IMR-90 (cell line): ENCODE data around the gene CARNS1. TPM values are rescaled to one million over a fixed set of nuclear protein-coding genes. Genes with fewer than 3 reads are reported as not detected.

Experiments used
- ATAC-seq: fragments of 200-7000 bp; cut with Tn5 transposase; 2 replicates; pipeline ENCODE4 v1.9.1; 2020; ENCODE audit warnings: low read depth, mild to moderate bottlenecking, moderate library complexity
- BruUV-seq: library from RNA; stranded (reverse); fragments of 400-500 nt; replicated peaks from 2 replicates; lab custom pipeline; 2021; lab: Mats Ljungman, UMichigan
- CTCF ChIA-PET: fragments of 300-600 bp; formaldehyde crosslinking; extraction: SDS; loops from one replicate; lab custom pipeline; 2021; ENCODE audit warnings: antibody characterized with exemption; lab: Yijun Ruan, JAX
- POLR2A ChIA-PET: fragments of 300-600 bp; sonication (Branson Sonifier 250); formaldehyde crosslinking; loops from one replicate; lab custom pipeline; 2022; ENCODE audit warnings: antibody characterized with exemption; ENCODE audit not compliant: unreplicated experiment; lab: Charles Lee
- DNase-seq: peaks from one replicate; pipeline ENCODE4 v3.0.0; 2013
- H2AFZ ChIP-seq: replicated peaks from 2 replicates; pipeline ENCODE3; 2013; ENCODE audit warnings: low read length, mild to moderate bottlenecking; ENCODE audit not compliant: poor library complexity
- H2AK5ac ChIP-seq: 2 replicates; pipeline ENCODE4 v1.6.1; 2013; ENCODE audit warnings: low read depth, low read length, inconsistent platforms
- H2AK9ac ChIP-seq: replicated peaks from 2 replicates; pipeline ENCODE3; 2013; ENCODE audit warnings: mild to moderate bottlenecking, low read depth, low read length, moderate library complexity; ENCODE audit not compliant: poor library complexity
- H2BK120ac ChIP-seq: 2 replicates; pipeline ENCODE4 v1.6.1; 2013; ENCODE audit warnings: low read depth, low read length, inconsistent platforms
- H2BK15ac ChIP-seq: 3 replicates; pipeline ENCODE4 v1.6.1; 2013; ENCODE audit warnings: low read depth, low read length, inconsistent platforms
- H2BK20ac ChIP-seq: 2 replicates; pipeline ENCODE4 v1.6.1; 2013; ENCODE audit warnings: low read depth, mild to moderate bottlenecking, inconsistent platforms, low read length, moderate library complexity
- H2BK5ac ChIP-seq: 2 replicates; pipeline ENCODE4 v1.6.1; 2013; ENCODE audit warnings: mild to moderate bottlenecking, low read depth, low read length, inconsistent platforms; ENCODE audit not compliant: poor library complexity, severe bottlenecking
- H3K14ac ChIP-seq: replicated peaks from 2 replicates; pipeline ENCODE4 v1.6.1; 2013; ENCODE audit warnings: low read depth, low read length, inconsistent platforms
- H3K18ac ChIP-seq: 2 replicates; pipeline ENCODE4 v1.6.1; 2013; ENCODE audit warnings: low read depth, low read length, control low read depth
- H3K23ac ChIP-seq: 2 replicates; pipeline ENCODE4 v1.6.1; 2013; ENCODE audit warnings: low read depth, low read length, inconsistent platforms
- H3K27ac ChIP-seq: 2 replicates; pipeline ENCODE4 v1.5.1; 2013; ENCODE audit warnings: mild to moderate bottlenecking, control low read depth, low read length; ENCODE audit not compliant: insufficient read depth
- H3K27me3 ChIP-seq: 2 replicates; pipeline ENCODE4 v1.6.1; 2013; ENCODE audit warnings: low read length; ENCODE audit not compliant: control insufficient read depth, insufficient read depth
- H3K36me3 ChIP-seq: 2 replicates; pipeline ENCODE4 v1.6.1; 2013; ENCODE audit warnings: low read length, mixed read lengths; ENCODE audit not compliant: control insufficient read depth, insufficient read depth
- H3K4ac ChIP-seq: 2 replicates; pipeline ENCODE4 v1.6.1; 2013; ENCODE audit warnings: low read depth, low read length, inconsistent platforms
- H3K4me1 ChIP-seq: 2 replicates; pipeline ENCODE4 v1.6.1; 2013; ENCODE audit warnings: low read length, mixed read lengths; ENCODE audit not compliant: control insufficient read depth, insufficient read depth
- H3K4me2 ChIP-seq: 2 replicates; pipeline ENCODE4 v1.6.1; 2013; ENCODE audit warnings: low read depth, mild to moderate bottlenecking, control low read depth, low read length, moderate library complexity
- H3K4me3 ChIP-seq: 2 replicates; pipeline ENCODE4 v1.5.1; 2013; ENCODE audit warnings: low read depth, mild to moderate bottlenecking, control low read depth, low read length, moderate library complexity; ENCODE audit not compliant: insufficient read depth
- H3K56ac ChIP-seq: 2 replicates; pipeline ENCODE4 v1.6.1; 2013; ENCODE audit warnings: low read length, inconsistent platforms; ENCODE audit not compliant: insufficient read depth; ENCODE audit errors: extremely low read depth
- H3K79me1 ChIP-seq, 2 experiments: 2 replicates each; pipeline ENCODE4 v1.6.1; 2013; ENCODE audit warnings: low read length in 2 of 2, inconsistent platforms in 1 of 2, low read depth in 1 of 2
- H3K9ac ChIP-seq: 2 replicates; pipeline ENCODE4 v1.6.1; 2013; ENCODE audit warnings: low read depth, low read length, control low read depth
- H3K9me1 ChIP-seq: 2 replicates; pipeline ENCODE4 v1.6.1; 2013; ENCODE audit warnings: low read length, inconsistent platforms; ENCODE audit not compliant: insufficient read depth
- H3K9me3 ChIP-seq: 2 replicates; pipeline ENCODE4 v1.6.1; 2013; ENCODE audit warnings: low read length; ENCODE audit not compliant: control insufficient read depth, insufficient read depth
- H4K20me1 ChIP-seq: 2 replicates; pipeline ENCODE4 v1.6.1; 2013; ENCODE audit warnings: low read length, inconsistent platforms; ENCODE audit not compliant: insufficient read depth
- H4K5ac ChIP-seq: 2 replicates; pipeline ENCODE4 v1.6.1; 2013; ENCODE audit warnings: mild to moderate bottlenecking, low read depth, low read length, control low read depth
- H4K8ac ChIP-seq, 2 experiments: 2 replicates each; pipeline ENCODE4 v1.6.1; 2013; ENCODE audit warnings: low read depth in 2 of 2, low read length in 2 of 2, control low read depth in 1 of 2, inconsistent platforms in 1 of 2
- H4K91ac ChIP-seq: 2 replicates; pipeline ENCODE4 v1.6.1; 2013; ENCODE audit warnings: low read depth, low read length, inconsistent platforms; ENCODE audit not compliant: insufficient read depth
- CEBPB ChIP-seq: IDR thresholded peaks from 2 replicates; pipeline ENCODE4 v1.6.1; 2012; ENCODE audit warnings: low read depth, low read length, improper control_type of control experiment
- FOS ChIP-seq: fragments of 150-350 bp; IDR thresholded peaks from 2 replicates; pipeline ENCODE4 v1.6.1; 2016; ENCODE audit warnings: low read depth, low read length
- MAZ ChIP-seq: IDR thresholded peaks from 2 replicates; pipeline ENCODE4 v1.6.1; 2012; ENCODE audit warnings: low read depth, mild to moderate bottlenecking, low read length, improper control_type of control experiment, moderate library complexity, borderline replicate concordance
- MXI1 ChIP-seq: IDR thresholded peaks from 2 replicates; pipeline ENCODE4 v1.6.1; 2012; ENCODE audit warnings: low read depth, mild to moderate bottlenecking, low read length, moderate library complexity, borderline replicate concordance
- NFE2L2 ChIP-seq: fragments of 150-350 bp; IDR thresholded peaks from 2 replicates; pipeline ENCODE4 v1.6.1; 2016; ENCODE audit warnings: low read depth, mild to moderate bottlenecking, low read length
- POLR2A ChIP-seq: IDR thresholded peaks from 2 replicates; pipeline ENCODE4 v1.6.1; 2012; ENCODE audit warnings: mild to moderate bottlenecking, low read depth, low read length
- RAD21 ChIP-seq: IDR thresholded peaks from 2 replicates; pipeline ENCODE4 v1.6.1; 2012; ENCODE audit warnings: low read length, improper control_type of control experiment
- RCOR1 ChIP-seq: IDR thresholded peaks from 2 replicates; pipeline ENCODE4 v1.6.1; 2012; ENCODE audit warnings: mild to moderate bottlenecking, low read length, improper control_type of control experiment; ENCODE audit not compliant: insufficient replicate concordance
- WGBS, 2 experiments: methylation state at CpG; one replicate each; pipeline versions ENCODE4 v1.1.5 to v1.1.7; 2013; ENCODE audit warnings: missing lambda C conversion rate in 2 of 2; ENCODE audit not compliant: insufficient read length in 1 of 2; ENCODE audit errors: extremely low coverage in 2 of 2; 5-methylcytosine and 5-hydroxymethylcytosine counted together
- dilution Hi-C: fragments of 300-500 bp; cut with HindIII; formaldehyde crosslinking; loops from one replicate; pipeline ENCODE4 v1.14.3; 2018; ENCODE audit warnings: low sequenced_read_pairs; ENCODE audit not compliant: unreplicated experiment
- in situ Hi-C: fragments of 300-500 bp; cut with MboI; formaldehyde crosslinking; loops from 3 replicates; pipeline ENCODE4 v1.14.3; 2019; ENCODE audit warnings: low sequenced_read_pairs, inconsistent platforms, mixed read lengths
- intact Hi-C: fragments of 100-400 bp; cut with micrococcal nuclease; formaldehyde crosslinking; loops from 2 replicates; pipeline ENCODE4 v1.10.0; 2022
- polyA plus RNA-seq, 3 experiments: library from polyadenylated mRNA; depleted of rRNA; stranded (reverse); fragments of >200 nt; gene quantifications; 2 replicates each; pipeline ENCODE4 v1.2.3, GENCODE V29; 2012; ENCODE audit warnings: low replicate concordance in 1 of 3
- total RNA-seq: library from RNA; depleted of rRNA; stranded (reverse); fragments of >200 nt; gene quantifications from 2 replicates; pipeline ENCODE4 v1.2.3, GENCODE V29; 2012
- TF ChIP-seq, protein P1 (sequence below): fragments of 150-350 bp; IDR thresholded peaks from 2 replicates; pipeline ENCODE4 v1.6.1; 2017; ENCODE audit warnings: mild to moderate bottlenecking, antibody characterized with exemption, low read length, low read depth
- TF ChIP-seq, protein P2 (sequence below): fragments of 150-350 bp; IDR thresholded peaks from 2 replicates; pipeline ENCODE4 v1.6.1; 2016; ENCODE audit warnings: low read depth, mild to moderate bottlenecking, low read length, moderate library complexity, borderline replicate concordance
- TF ChIP-seq, protein P3 (sequence below): conservative IDR thresholded peaks from 2 replicates; pipeline ENCODE4 v1.5.1; 2012; ENCODE audit warnings: mild to moderate bottlenecking, low read depth, low read length, improper control_type of control experiment

The CARNS1 gene
- total and polyA plus RNA-seq, 2 of the 4 experiments (the other 2 are of a cell fraction), result under 0.01 to 0.32 TPM

DNA sequence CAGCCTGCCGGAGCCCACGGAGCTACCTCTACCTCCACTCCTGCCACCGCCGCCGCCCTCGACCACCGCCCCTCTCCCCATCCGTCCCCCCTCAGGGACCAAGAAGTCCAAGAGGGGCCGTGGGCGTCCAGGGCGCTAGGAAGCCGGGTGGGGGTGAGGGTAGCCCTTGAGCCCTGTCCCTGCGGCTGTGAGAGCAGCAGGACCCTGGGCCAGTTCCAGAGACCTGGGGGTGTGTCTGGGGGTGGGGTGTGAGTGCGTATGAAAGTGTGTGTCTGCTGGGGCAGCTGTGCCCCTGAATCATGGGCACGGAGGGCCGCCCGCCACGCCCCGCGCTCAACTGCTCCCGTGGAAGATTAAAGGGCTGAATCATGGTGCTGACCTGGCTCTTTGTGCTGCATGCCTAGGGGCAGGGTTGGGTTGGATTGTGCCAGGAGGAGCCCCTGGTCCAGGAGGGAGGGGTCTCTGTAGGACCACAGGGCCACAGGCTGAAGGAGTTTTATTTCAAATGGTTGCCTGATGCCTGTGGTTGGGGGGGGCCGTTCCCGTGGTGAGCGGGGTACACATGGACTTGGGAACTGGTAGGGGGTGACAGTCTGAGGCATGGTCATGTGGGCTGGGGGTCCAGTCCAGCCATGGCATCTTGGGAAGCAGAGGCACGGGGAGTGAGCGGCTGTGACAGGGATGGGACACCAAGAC lies 19.7 kb downstream of the CARNS1 start:
- intact Hi-C loops, result no loop called here
- Histone ChIP-seq H3K56ac (no peak overlapping the region), H3K79me1 (peaks cover 0 to 5% of the 10 kb centered on the region in 2 experiments; a peak in 1 of 4 replicates), H3K4me3 (no peak overlapping the region), H2BK5ac (no peak overlapping the region), H3K27ac (no peak overlapping the region), H2AFZ (no peak overlapping the region), H3K9ac (no peak overlapping the region), H3K4me1 (no peaks in the 10 kb centered on the region), H2AK5ac (no peak overlapping the region), H3K14ac (no peak overlapping the region), H3K9me1 (no peaks in the 10 kb centered on the region), H2AK9ac (no peak overlapping the region), H3K4me2 (no peak overlapping the region), H4K5ac (no peak overlapping the region), H3K9me3 (no peaks in the 10 kb centered on the region), H2BK15ac (no peak overlapping the region), H3K36me3 (peaks cover 52% of the 10 kb centered on the region), H2BK20ac (no peak overlapping the region), H3K4ac (no peak overlapping the region), H4K20me1 (no peaks in the 10 kb centered on the region; the same call in none of the 2 replicates), H2BK120ac (no peak overlapping the region), H3K18ac (no peak overlapping the region), H3K27me3 (no peaks in the 10 kb centered on the region), H4K91ac (no peak overlapping the region), H4K8ac (no peak overlapping the region), H3K23ac (no peak overlapping the region)
- no peak for DNase-seq
- no peak for ATAC-seq
- POLR2A ChIA-PET, result no interaction called here
- dilution Hi-C loops, result no loop called here
- CTCF ChIA-PET, result no interaction called here
- in situ Hi-C loops, result no loop called here
- 68% methylated on average over 5 of the region's 26 CpGs; no CpG with 5 or more reads in 1 of the 2 experiments for WGBS, 2 experiments
- TF ChIP-seq NFE2L2 (no peak), RAD21 (no peak), MXI1 (no peak), MAZ (no peak), CEBPB (no peak), POLR2A (no peak), RCOR1 (no peak), FOS (no peak)
- TF ChIP-seq, protein P1, sequence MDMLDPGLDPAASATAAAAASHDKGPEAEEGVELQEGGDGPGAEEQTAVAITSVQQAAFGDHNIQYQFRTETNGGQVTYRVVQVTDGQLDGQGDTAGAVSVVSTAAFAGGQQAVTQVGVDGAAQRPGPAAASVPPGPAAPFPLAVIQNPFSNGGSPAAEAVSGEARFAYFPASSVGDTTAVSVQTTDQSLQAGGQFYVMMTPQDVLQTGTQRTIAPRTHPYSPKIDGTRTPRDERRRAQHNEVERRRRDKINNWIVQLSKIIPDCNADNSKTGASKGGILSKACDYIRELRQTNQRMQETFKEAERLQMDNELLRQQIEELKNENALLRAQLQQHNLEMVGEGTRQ, result no peak
- TF ChIP-seq, protein P2, sequence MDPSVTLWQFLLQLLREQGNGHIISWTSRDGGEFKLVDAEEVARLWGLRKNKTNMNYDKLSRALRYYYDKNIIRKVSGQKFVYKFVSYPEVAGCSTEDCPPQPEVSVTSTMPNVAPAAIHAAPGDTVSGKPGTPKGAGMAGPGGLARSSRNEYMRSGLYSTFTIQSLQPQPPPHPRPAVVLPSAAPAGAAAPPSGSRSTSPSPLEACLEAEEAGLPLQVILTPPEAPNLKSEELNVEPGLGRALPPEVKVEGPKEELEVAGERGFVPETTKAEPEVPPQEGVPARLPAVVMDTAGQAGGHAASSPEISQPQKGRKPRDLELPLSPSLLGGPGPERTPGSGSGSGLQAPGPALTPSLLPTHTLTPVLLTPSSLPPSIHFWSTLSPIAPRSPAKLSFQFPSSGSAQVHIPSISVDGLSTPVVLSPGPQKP, result no peak
- TF ChIP-seq, protein P3, sequence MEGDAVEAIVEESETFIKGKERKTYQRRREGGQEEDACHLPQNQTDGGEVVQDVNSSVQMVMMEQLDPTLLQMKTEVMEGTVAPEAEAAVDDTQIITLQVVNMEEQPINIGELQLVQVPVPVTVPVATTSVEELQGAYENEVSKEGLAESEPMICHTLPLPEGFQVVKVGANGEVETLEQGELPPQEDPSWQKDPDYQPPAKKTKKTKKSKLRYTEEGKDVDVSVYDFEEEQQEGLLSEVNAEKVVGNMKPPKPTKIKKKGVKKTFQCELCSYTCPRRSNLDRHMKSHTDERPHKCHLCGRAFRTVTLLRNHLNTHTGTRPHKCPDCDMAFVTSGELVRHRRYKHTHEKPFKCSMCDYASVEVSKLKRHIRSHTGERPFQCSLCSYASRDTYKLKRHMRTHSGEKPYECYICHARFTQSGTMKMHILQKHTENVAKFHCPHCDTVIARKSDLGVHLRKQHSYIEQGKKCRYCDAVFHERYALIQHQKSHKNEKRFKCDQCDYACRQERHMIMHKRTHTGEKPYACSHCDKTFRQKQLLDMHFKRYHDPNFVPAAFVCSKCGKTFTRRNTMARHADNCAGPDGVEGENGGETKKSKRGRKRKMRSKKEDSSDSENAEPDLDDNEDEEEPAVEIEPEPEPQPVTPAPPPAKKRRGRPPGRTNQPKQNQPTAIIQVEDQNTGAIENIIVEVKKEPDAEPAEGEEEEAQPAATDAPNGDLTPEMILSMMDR, result no peak
- BruUV-seq, result no TSS peak
